Common myeloid progenitor, CD34-positive (primary cell): Measurements from ENCODE around the gene CRYL1.

Source experiments
- CTCF ChIA-PET: fragments of 350-600 bp; sonication (Branson Sonifier 250); formaldehyde crosslinking; loops from one replicate; lab custom pipeline; 2021; ENCODE audit warnings: antibody characterized with exemption; lab: Charles Lee
- POLR2A ChIA-PET: fragments of 350-600 bp; sonication (Branson Sonifier 250); formaldehyde crosslinking; loops from one replicate; lab custom pipeline; 2021; ENCODE audit warnings: antibody characterized with exemption; lab: Charles Lee
- DNase-seq, 3 donors: peaks; one replicate each; pipeline versions ENCODE4 v3.0.0 to v3.0.0-alpha.2; 2013
- H3K27ac ChIP-seq, 2 experiments: 1 replicate in 1 of 2; 2 replicates in 1 of 2; pipeline ENCODE4 v1.7.0; 2013; ENCODE audit warnings: inconsistent platforms in 2 of 2, low read length in 2 of 2, mild to moderate bottlenecking in 2 of 2, low read depth in 1 of 2, moderate library complexity in 1 of 2; ENCODE audit not compliant: severe bottlenecking in 2 of 2, insufficient read depth in 1 of 2, poor library complexity in 1 of 2
- H3K27me3 ChIP-seq, 5 experiments: replicated peaks in 2 of 5; 1 replicate in 3 of 5; 2 replicates in 2 of 5; pipeline versions ENCODE4 v1.6.1 to v1.7.0; 2013; ENCODE audit warnings: low read length in 4 of 5, mild to moderate bottlenecking in 2 of 5, moderate library complexity in 2 of 5, inconsistent platforms in 1 of 5; ENCODE audit not compliant: insufficient read depth in 5 of 5, control insufficient read depth in 4 of 5
- H3K36me3 ChIP-seq, 4 experiments: 1 replicate in 2 of 4; 2 replicates in 2 of 4; pipeline versions ENCODE4 v1.6.1 to v1.7.0; 2013; ENCODE audit warnings: low read length in 3 of 4, control low read depth in 1 of 4, mild to moderate bottlenecking in 1 of 4; ENCODE audit not compliant: control insufficient read depth in 4 of 4, insufficient read depth in 4 of 4
- H3K4me1 ChIP-seq, 4 experiments: 1 replicate in 3 of 4; 2 replicates in 1 of 4; pipeline versions ENCODE4 v1.6.1 to v1.7.1; 2013; ENCODE audit warnings: low read length in 3 of 4, mild to moderate bottlenecking in 3 of 4, control low read depth in 1 of 4, inconsistent platforms in 1 of 4, moderate library complexity in 1 of 4; ENCODE audit not compliant: control insufficient read depth in 4 of 4, insufficient read depth in 4 of 4; ENCODE audit errors: control extremely low read depth in 1 of 4
- H3K4me3 ChIP-seq, 7 experiments: 1 replicate in 4 of 7; 2 replicates in 3 of 7; pipeline versions ENCODE4 v1.5.1 to v1.7.0; 2013; ENCODE audit warnings: mild to moderate bottlenecking in 7 of 7, low read length in 6 of 7, moderate library complexity in 6 of 7, inconsistent platforms in 2 of 7, low read depth in 2 of 7, control low read depth in 1 of 7; ENCODE audit not compliant: insufficient read depth in 4 of 7, control insufficient read depth in 1 of 7; ENCODE audit errors: extremely low read depth in 1 of 7
- H3K9me3 ChIP-seq, 5 experiments: 1 replicate in 4 of 5; 2 replicates in 1 of 5; pipeline versions ENCODE4 v1.6.1 to v1.7.1; 2013; ENCODE audit warnings: low read length in 4 of 5, mild to moderate bottlenecking in 2 of 5, inconsistent platforms in 1 of 5, low read depth in 1 of 5, moderate library complexity in 1 of 5; ENCODE audit not compliant: control insufficient read depth in 4 of 5, insufficient read depth in 2 of 5; ENCODE audit errors: control extremely low read depth in 1 of 5
- WGBS: methylation state at CpG from one replicate; pipeline ENCODE4 v1.1.5; 2013; ENCODE audit not compliant: insufficient coverage; 5-methylcytosine and 5-hydroxymethylcytosine counted together

CRYL1 gene

DNA sequence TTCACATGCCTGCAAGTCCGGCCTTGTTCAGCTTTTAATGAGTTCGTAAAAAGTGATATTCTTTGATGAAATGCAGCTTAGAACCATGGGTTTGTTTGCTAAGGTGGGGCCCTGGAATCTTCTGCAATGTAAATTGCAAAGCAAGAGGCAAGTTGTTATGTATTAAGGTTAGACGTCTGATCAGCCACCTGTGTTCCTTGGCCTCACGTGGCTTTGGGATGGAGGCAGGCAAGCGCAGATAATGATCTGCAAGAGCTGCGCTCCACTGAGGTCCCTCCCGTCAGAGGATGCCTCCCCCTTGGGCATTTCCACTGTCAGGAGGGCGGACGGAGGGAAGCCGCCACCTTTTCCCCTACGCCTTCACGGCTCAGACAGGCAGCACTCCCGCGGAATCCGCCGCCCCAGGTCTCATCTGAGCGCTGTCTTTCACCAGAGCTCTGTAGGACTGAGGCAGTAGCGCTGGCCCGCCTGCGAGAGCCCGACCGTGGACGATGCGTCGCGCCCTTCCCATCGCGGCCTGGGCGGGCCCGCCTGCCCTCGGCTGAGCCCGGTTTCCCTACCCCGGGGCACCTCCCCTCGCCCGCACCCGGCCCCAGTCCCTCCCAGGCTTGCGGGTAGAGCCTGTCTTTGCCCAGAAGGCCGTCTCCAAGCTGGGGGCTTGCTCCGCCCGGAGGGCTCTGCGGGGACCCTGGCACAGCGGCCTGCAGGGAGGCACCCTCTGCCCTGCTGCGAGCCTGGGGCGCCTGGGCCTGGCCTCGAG lies 110.9 kb downstream of the CRYL1 start:
- POLR2A ChIA-PET = no interaction called here
- 75% methylated on average over 45 of the region's 45 CpGs for WGBS
- DNase-seq = no peak
- Histone ChIP-seq H3K27ac (no peak overlapping the region), H3K4me1 (peaks cover 7 to 22% (median 15%) of the 10 kb centered on the region in 4 experiments), H3K4me3 (no peak overlapping the region), H3K27me3 (no peaks in the 10 kb centered on the region), H3K36me3 (peaks cover 0 to 8% (median 2%) of the 10 kb centered on the region in 4 experiments), H3K9me3 (peaks cover 0 to 2% (median 0%) of the 10 kb centered on the region in 5 experiments)
- CTCF ChIA-PET = no interaction called here

- Histone ChIP-seq H3K36me3 (peaks cover 0 to 4% (median under 1%) of the 10 kb centered on the region in 4 experiments), H3K9me3 (peaks cover 0 to 2% (median 0%) of the 10 kb centered on the region in 5 experiments), H3K4me1 (peaks cover 7 to 22% (median 15%) of the 10 kb centered on the region in 4 experiments), H3K4me3 (no peak overlapping the region), H3K27ac (no peak overlapping the region), H3K27me3 (no peaks in the 10 kb centered on the region)
- ChIA-PET POLR2A (no interaction called here), CTCF (interaction anchor here (1.4 kb wide), 2 partner anchors 11 to 29 kb away, joined by 3 to 5 read pairs; no protein-coding TSS in a partner anchor)
- 78% methylated on average over 7 of the region's 7 CpGs for WGBS
- no peak for DNase-seq
Observed at GRCh38 chr13:20412691-20413355, 112.8 kb downstream of the CRYL1 start.

DNA sequence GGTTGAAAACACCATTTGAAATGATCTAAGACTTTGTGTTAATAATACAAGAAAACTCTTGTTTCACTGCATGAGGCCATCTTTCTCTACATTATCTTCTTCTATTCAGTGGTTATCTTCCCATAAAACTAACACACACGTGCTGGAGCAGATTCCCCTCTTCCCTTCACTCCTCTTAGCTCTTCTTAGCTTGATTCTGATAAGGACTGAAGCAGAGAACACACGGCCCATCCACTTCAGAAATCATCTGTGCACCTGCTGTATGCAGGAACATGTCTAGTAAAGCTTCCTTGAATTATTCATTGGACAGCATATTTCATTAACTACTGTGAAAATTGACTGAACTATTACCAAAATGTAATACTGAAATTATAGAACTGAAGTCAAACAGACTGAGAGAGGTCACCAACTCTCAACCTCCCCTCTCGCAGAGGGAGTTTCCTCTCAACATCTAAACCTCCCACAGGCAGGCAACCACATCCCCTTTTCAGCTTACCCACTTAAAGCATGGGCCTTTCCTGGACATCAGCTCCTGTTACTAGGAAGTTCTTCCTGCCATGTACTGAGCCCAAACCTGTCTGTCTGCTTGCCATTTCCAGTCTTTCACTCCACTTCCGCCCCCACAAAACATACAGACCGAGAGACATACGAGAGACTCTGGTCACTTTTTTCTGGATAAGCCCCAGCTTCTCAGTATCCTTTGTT lies 113.9 kb downstream of the CRYL1 start:
- ChIA-PET POLR2A (interaction anchor here (1.0 kb wide), 1 partner anchor 64 kb away, joined by 3 read pairs; no protein-coding TSS in a partner anchor), CTCF (interaction anchor here (1.0 to 1.4 kb wide), 4 partner anchors 9 to 28 kb away, joined by 3 to 5 read pairs (median 3); no protein-coding TSS in a partner anchor)
- H3K4me3 ChIP-seq = no peak overlapping the region
- H3K4me1 ChIP-seq = peaks cover 7 to 22% (median 15%) of the 10 kb centered on the region in 4 experiments
- peak; percentile 45 to 89 (median 88) for DNase-seq
- H3K36me3 ChIP-seq = no peaks in the 10 kb centered on the region
- H3K9me3 ChIP-seq = peaks cover 0 to 2% (median 0%) of the 10 kb centered on the region in 5 experiments
- H3K27ac ChIP-seq = peak overlapping the region in 1 of 2 experiments; percentile 27
- 3% methylated on average over 5 of the region's 6 CpGs for WGBS
- H3K27me3 ChIP-seq = no peaks in the 10 kb centered on the region

DNA sequence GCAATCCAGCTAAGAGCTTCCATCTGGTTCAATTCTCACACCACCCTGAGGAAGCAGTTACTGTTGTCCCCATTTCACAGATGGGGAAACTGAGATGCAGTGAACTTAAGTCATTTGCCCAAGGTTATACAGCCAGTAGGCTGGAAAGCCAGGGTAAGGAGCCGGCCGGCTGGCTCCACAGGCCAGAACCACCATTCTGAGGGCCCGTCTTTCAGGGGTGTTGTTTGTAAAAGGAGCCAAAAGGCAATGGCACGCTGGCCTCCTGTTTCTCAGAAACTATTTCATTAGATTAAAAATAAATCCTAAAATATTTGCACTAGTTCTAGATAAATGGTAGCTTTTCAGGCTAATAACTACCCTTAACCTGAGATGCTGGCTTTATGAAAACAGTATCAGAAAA lies 114.9 kb downstream of the CRYL1 start:
- Histone ChIP-seq H3K9me3 (peaks cover 0 to 2% (median 0%) of the 10 kb centered on the region in 5 experiments), H3K27ac (no peak overlapping the region), H3K4me1 (peaks cover 7 to 22% (median 15%) of the 10 kb centered on the region in 4 experiments), H3K27me3 (no peaks in the 10 kb centered on the region), H3K4me3 (no peak overlapping the region), H3K36me3 (no peaks in the 10 kb centered on the region)
- WGBS = 100% methylated on average over 3 of the region's 4 CpGs
- DNase-seq = no peak
- ChIA-PET CTCF (no interaction called here), POLR2A (no interaction called here)

GRCh38 chr13:20408181-20408580 lies 117.5 kb downstream of the CRYL1 start:
- H3K27me3 ChIP-seq = no peaks in the 10 kb centered on the region
- ChIA-PET POLR2A (no interaction called here), CTCF (no interaction called here)
- 96% methylated on average over 7 of the region's 8 CpGs for WGBS
- H3K27ac ChIP-seq = no peak overlapping the region
- DNase-seq = no peak
- no peak overlapping the region for H3K4me3 ChIP-seq
- peaks cover 0 to 6% (median 5%) of the 10 kb centered on the region in 4 experiments for H3K36me3 ChIP-seq
- no peaks in the 10 kb centered on the region for H3K9me3 ChIP-seq
- H3K4me1 ChIP-seq = peaks cover 5 to 22% (median 15%) of the 10 kb centered on the region in 4 experiments

- Histone ChIP-seq H3K27ac (no peak overlapping the region), H3K4me3 (no peak overlapping the region), H3K27me3 (no peaks in the 10 kb centered on the region), H3K9me3 (no peaks in the 10 kb centered on the region), H3K36me3 (peaks cover 0 to 6% (median 5%) of the 10 kb centered on the region in 4 experiments), H3K4me1 (peaks cover 5 to 21% (median 14%) of the 10 kb centered on the region in 4 experiments)
- no peak for DNase-seq
- 98% methylated on average over 5 of the region's 5 CpGs for WGBS
- POLR2A ChIA-PET = no interaction called here
- CTCF ChIA-PET = no interaction called here
Observed at GRCh38 chr13:20407759-20408158, 117.9 kb downstream of the CRYL1 start.
